Glutamatergic neuron (in vitro differentiated cells): ENCODE data around the gene NRARP. TPM values are rescaled to one million over a fixed set of nuclear protein-coding genes. Genes with fewer than 3 reads are reported as not detected.

Experiments
- DNase-seq: peaks from one replicate; pipeline ENCODE4 v3.0.0; 2022
- H3K27ac Mint-ChIP-seq: one replicate; pipeline ENCODE4 v1.8.0; 2020; ENCODE audit warnings: mild to moderate bottlenecking, mixed read lengths, inconsistent platforms; ENCODE audit not compliant: unreplicated experiment
- H3K27me3 Mint-ChIP-seq: one replicate; pipeline ENCODE4 v1.8.0; 2020; ENCODE audit warnings: mild to moderate bottlenecking, moderate library complexity, mixed read lengths, inconsistent platforms; ENCODE audit not compliant: unreplicated experiment
- H3K36me3 Mint-ChIP-seq: one replicate; pipeline ENCODE4 v1.8.0; 2020; ENCODE audit warnings: mild to moderate bottlenecking, mixed read lengths, inconsistent platforms; ENCODE audit not compliant: unreplicated experiment
- H3K4me1 Mint-ChIP-seq: one replicate; pipeline ENCODE4 v1.8.0; 2020; ENCODE audit warnings: mild to moderate bottlenecking, low read depth, mixed read lengths, inconsistent platforms; ENCODE audit not compliant: unreplicated experiment
- H3K4me3 Mint-ChIP-seq: one replicate; pipeline ENCODE4 v1.8.0; 2020; ENCODE audit warnings: mild to moderate bottlenecking, mixed read lengths, inconsistent platforms; ENCODE audit not compliant: unreplicated experiment
- H3K9me3 Mint-ChIP-seq: one replicate; pipeline ENCODE4 v1.8.0; 2020; ENCODE audit warnings: mild to moderate bottlenecking, moderate library complexity, mixed read lengths, inconsistent platforms; ENCODE audit not compliant: unreplicated experiment
- CTCF ChIP-seq: fragments of 200-600 bp; sonication (generic); IDR thresholded peaks from one replicate; pipeline ENCODE4 v1.5.0; 2021; ENCODE audit not compliant: partially characterized antibody, unreplicated experiment
- total RNA-seq: library from RNA; stranded (reverse); fragmentation: NEBNext Ultra II Directional; extraction: Animal tissue kit (Norgen Biotek cat#: 25700); gene quantifications from one replicate; pipeline ENCODE4 v1.2.1, GENCODE V29; 2021; ENCODE audit not compliant: unreplicated experiment

The NRARP gene
- total RNA-seq, 1 donor from 2014 or later: 15.2 TPM

- H3K27ac Mint-ChIP-seq: peak overlapping the region; percentile 35
- peak; percentile 30 for DNase-seq
- peaks cover 8% of the 10 kb centered on the region for H3K27me3 Mint-ChIP-seq
- no peaks in the 10 kb centered on the region for H3K36me3 Mint-ChIP-seq
- TF ChIP-seq CTCF: no peak
- H3K4me1 Mint-ChIP-seq: peaks cover 15% of the 10 kb centered on the region
- peak overlapping the region; percentile 63 for H3K4me3 Mint-ChIP-seq
- H3K9me3 Mint-ChIP-seq: peaks cover 7% of the 10 kb centered on the region
Measured at GRCh38 chr9:137296670-137297664, 5.1 kb downstream of the NRARP start.

- H3K9me3 Mint-ChIP-seq: peaks cover 7% of the 10 kb centered on the region
- TF ChIP-seq CTCF: no peak
- peak overlapping the region; percentile 63 for H3K4me3 Mint-ChIP-seq
- peaks cover 15% of the 10 kb centered on the region for H3K4me1 Mint-ChIP-seq
- H3K27me3 Mint-ChIP-seq: peaks cover 8% of the 10 kb centered on the region
- no peak overlapping the region for H3K27ac Mint-ChIP-seq
- DNase-seq: peak; percentile 42
- H3K36me3 Mint-ChIP-seq: no peaks in the 10 kb centered on the region
Measured at GRCh38 chr9:137295849-137296669, 6.0 kb downstream of the NRARP start.

- Mint-ChIP-seq H3K9me3 (peaks cover 5% of the 10 kb centered on the region), H3K4me1 (peaks cover 13% of the 10 kb centered on the region), H3K27me3 (peaks cover 5% of the 10 kb centered on the region), H3K36me3 (no peaks in the 10 kb centered on the region), H3K4me3 (no peak overlapping the region), H3K27ac (no peak overlapping the region)
- peak; percentile 69 for TF ChIP-seq CTCF
- peak; percentile 71 for DNase-seq
Measured at GRCh38 chr9:137295238-137295811, 6.7 kb downstream of the NRARP start.

GRCh38 chr9:137294681-137295237 lies 7.3 kb downstream of the NRARP start:
- peak; percentile 41 for DNase-seq
- Mint-ChIP-seq H3K27me3 (peaks cover 2% of the 10 kb centered on the region), H3K4me1 (peaks cover 9% of the 10 kb centered on the region), H3K9me3 (peaks cover 4% of the 10 kb centered on the region), H3K36me3 (no peaks in the 10 kb centered on the region), H3K27ac (no peak overlapping the region), H3K4me3 (peak overlapping the region; percentile 35)
- no peak for TF ChIP-seq CTCF
